Tongue (tissue), 2 donors: Measurements from ENCODE around the gene IZUMO2. TPM values are rescaled to one million over a fixed set of nuclear protein-coding genes. Genes with fewer than 3 reads are reported as not detected.
"Not testable (repeated sequence)": the region's sequence is repeated elsewhere in the genome, so short reads cannot be mapped to it uniquely, and the experiment has no call there.

Experiments
- DNase-seq: peaks from one replicate; pipeline ENCODE4 v3.0.0-alpha.2; 2015
- total RNA-seq: library from RNA; depleted of rRNA; stranded (reverse); fragments of >200 nt; gene quantifications from one replicate; pipeline ENCODE4 v1.2.3, GENCODE V29; 2014

The IZUMO2 gene
- total RNA-seq, 1 donor from 2014 or later = not detected

GRCh38 chr19:50184196-50184595, 21.1 kb upstream of the IZUMO2 start:
- no peak for DNase-seq

- no peak for DNase-seq
Observed at GRCh38 chr19:50181121-50181520, 18.0 kb upstream of the IZUMO2 start.

DNA sequence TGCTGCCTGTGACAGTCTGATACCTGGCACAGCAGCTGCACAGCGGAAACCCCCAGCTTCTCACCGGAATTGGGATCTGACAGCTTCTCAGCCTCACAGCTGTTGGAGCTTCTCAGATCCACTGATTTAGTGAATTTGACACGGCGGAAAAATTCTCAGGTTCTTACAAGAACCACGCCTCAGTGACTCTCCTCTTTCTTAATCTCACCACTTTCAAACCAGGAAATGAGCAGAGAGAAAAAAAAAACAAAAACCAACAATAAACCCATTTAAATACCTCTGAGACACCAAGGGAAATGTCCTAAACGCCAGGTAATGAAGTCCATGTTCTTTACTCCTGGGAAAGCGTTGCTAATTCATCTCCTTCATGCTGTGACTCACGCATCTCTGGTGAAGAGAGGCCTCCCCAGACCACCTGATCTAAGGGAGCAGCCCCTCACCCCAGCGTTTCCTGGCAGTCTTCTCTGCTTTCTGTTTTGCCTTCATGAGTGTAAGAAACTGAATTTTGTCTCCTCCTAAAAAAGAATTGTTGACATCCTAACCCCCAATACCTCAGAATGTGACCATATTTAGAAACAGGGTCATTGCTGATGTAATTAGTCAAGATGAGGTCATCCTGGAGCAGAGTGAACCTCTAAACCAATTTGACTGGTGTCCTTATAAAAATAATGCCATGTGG, 15.9 kb upstream of the IZUMO2 start:
- DNase-seq = peak; percentile 88

- DNase-seq = no peak
Observed at GRCh38 chr19:50178320-50178719, 15.2 kb upstream of the IZUMO2 start.

- DNase-seq = no peak
Observed at GRCh38 chr19:50176775-50177174, 13.7 kb upstream of the IZUMO2 start.

DNA sequence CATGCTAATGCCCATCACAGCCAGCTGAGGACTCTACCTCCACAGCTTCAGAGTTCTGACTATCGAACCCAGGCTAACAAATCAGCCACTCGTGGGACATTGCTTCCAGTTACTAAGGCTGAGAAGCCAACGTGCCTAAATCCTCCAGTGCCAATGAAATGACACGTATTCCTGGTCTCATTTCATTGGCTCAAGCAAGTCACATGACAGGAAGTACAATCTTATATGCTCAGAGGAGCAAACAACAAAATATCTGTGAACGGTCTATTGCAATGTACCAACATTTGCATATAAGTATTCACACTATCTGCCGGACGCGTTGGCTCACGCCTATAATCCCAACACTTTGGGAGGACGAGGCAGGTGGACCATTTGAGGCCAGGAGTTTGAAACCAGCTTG, 12.8 kb upstream of the IZUMO2 start:
- DNase-seq = no peak

GRCh38 chr19:50174100-50174793, 11.2 kb upstream of the IZUMO2 start:
- no peak for DNase-seq

- no peak for DNase-seq
Observed at GRCh38 chr19:50173127-50173526, 10.0 kb upstream of the IZUMO2 start.

GRCh38 chr19:50172726-50173125, 9.6 kb upstream of the IZUMO2 start:
- no peak for DNase-seq

GRCh38 chr19:50171752-50172151, 8.7 kb upstream of the IZUMO2 start:
- no peak for DNase-seq

- peak; percentile 95 for DNase-seq
Observed at GRCh38 chr19:50167314-50167721, 4.2 kb upstream of the IZUMO2 start.

DNA sequence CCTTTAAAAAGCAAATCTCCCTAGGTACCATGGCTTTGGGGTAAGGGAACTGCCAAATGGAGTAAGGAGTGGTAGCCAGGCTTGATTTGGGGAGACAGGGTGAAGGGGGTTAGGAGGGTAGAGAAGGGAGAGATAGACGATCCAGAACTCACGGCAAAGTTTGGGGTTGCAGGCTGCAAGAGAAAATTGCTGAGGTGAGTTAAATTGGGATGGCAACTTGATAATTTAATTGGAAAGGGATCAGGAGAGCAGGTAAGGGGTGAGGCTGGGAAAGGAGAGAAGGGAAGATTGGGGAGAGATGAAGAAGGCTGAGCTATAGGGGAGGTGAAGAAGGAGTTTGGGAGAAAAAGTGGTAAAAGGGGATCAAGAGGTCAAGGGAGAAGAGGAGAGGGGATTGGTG, 4.0 kb downstream of the IZUMO2 start:
- no peak for DNase-seq

- DNase-seq = no peak
Observed at GRCh38 chr19:50158577-50158976, 4.5 kb downstream of the IZUMO2 start.

- DNase-seq = no peak
Observed at GRCh38 chr19:50155520-50156109, 7.5 kb downstream of the IZUMO2 start.

DNA sequence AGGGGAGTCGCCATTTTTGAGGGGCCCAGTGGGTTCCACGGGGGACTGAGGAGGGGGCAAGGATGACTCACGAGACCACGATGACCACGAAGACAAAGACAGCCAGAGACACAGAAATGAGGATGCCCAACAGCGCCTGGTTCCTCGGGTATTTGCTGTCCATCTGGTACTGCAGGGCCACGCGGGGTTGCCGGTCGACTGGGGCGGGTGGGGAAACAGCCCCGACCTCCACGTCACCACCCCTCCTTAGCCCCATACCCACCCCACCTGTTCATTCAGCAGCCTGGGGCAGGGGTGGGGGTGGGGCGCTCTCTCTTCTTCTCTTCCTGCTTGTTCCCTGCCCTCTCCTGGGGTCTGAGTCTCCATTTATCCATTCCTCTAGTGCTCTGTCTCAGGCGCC, 8.6 kb downstream of the IZUMO2 start:
- no peak for DNase-seq

DNA sequence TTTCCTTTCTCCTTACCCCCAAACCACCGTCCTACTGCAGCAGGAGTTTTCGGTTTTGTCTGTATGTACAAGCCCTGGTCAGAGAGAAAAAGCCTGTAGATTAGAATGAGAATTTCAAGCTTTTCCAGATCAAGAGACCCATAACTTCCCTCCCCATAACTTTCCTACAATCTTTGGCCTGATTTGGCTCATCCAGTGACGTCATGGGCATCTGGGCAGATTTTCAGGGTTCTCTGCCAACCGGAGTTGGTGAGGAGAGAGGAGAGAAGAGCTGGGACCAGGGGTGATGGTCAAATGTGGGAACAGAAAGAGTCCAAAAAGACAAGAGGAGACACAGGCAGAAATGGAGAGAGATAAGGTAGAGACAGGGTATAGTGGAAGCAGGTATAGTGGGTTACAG, 10.5 kb downstream of the IZUMO2 start:
- DNase-seq = no peak

DNA sequence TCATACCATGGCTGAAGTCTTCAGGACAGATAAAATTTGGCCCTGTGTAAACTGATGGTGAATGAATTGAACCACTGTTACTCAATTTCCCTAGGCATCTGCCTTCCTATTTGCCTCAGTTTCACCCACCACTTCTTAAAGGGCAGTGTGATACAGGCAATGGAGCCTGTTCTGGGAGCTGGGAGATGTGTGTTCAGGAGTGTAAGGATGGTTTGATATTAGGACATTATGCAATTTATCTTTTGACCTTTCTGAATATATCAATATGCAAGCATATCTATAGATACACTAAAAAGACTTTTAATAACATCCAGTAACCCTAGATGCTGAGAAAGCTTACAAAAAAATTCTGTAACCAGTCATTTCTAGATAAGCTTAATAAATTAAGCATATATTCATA, 14.6 kb downstream of the IZUMO2 start:
- DNase-seq = no peak

GRCh38 chr19:50147462-50148423, 15.3 kb downstream of the IZUMO2 start:
- peak; percentile 97 for DNase-seq

DNA sequence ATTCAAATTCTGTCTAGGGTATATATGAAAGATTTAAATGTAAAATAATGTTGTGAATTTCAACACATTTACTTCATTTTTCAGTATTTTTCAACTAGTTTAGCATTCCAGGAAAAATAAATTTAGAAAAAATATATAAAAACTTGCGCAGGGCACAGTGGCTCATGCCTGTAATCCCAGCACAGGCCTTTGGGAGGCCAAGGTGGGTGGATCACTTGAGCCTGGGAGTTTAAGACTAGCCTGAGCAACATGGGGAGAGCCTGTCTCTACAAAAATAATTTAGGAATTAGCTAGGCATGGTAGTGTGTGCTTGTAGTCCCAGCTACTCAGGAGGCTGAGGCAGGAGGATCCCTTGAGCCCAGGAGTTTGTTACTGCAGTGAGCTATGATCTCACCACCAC, 21.2 kb downstream of the IZUMO2 start:
- DNase-seq = not testable (repeated sequence)

DNA sequence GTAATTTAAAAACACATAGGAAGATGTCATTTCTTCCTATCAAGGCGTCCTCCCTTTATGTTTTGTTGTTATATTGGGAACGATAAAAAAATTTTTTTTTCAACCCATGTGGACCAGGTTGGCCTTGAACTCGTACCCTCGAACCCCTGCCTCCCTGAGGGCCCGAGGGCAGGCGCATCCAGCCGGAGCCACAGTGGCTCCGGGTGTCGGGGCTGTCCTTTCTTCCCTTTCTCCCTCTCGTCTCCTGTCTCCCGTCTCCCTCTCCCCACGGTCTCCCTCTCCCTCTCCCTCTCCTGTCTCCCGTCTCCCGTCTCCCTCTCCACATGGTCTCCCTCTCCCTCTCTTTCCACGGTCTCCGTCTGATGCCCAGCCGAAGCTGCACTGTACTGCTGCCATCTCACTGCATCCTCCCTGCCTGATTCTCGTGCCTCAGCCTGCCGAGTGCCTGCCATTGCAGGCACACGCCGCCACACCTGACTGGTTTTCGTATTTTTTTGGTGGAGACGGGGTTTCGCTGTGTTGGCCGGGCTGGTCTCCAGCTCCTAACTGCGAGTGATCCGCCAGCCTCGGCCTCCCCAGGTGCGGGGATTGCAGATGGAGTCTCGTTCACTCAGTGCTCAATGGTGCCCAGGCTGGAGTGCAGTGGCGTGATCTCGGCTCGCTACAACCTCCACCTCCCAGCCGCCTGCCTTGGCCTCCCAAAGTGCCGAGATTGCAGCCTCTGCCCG, 22.8 kb downstream of the IZUMO2 start:
- DNase-seq = not testable (repeated sequence)

GRCh38 chr19:50136603-50137365, 26.3 kb downstream of the IZUMO2 start:
- DNase-seq = not testable (repeated sequence)
